Panc1 (cell line): ENCODE measurements around the gene WASF1. TPM values are rescaled to one million over a fixed set of nuclear protein-coding genes. Genes with fewer than 3 reads are reported as not detected.

Source experiments
- ATAC-seq: fragments of 200-7000 bp; cut with Tn5 transposase; 2 replicates; pipeline ENCODE4 v1.9.1; 2020; ENCODE audit warnings: mild to moderate bottlenecking, moderate library complexity
- Bru-seq: library from RNA; stranded (reverse); fragments of 400-500 nt; gene quantifications from one replicate; lab custom pipeline; 2021; lab: Mats Ljungman, UMichigan
- BruChase-seq, 2 experiments: library from RNA; stranded (reverse); fragments of 400-500 nt; gene quantifications; one replicate each; lab custom pipeline; 2021; lab: Mats Ljungman, UMichigan
- BruUV-seq: library from RNA; stranded (reverse); fragments of 400-500 nt; replicated peaks from 2 replicates; lab custom pipeline; 2021; lab: Mats Ljungman, UMichigan
- CTCF ChIA-PET: fragments of 300-600 bp; sonication (Branson Sonifier 250); formaldehyde crosslinking; loops from one replicate; lab custom pipeline; 2022; ENCODE audit warnings: antibody characterized with exemption; lab: Charles Lee
- POLR2A ChIA-PET: fragments of 300-600 bp; sonication (Branson Sonifier 250); formaldehyde crosslinking; loops from one replicate; lab custom pipeline; 2022; ENCODE audit warnings: antibody characterized with exemption; lab: Charles Lee
- DNase-seq: peaks from one replicate; pipeline ENCODE4 v3.0.0-alpha.2; 2010; ENCODE audit warnings: low read depth, low spot score
- H3K27ac ChIP-seq: 2 replicates; pipeline ENCODE4 v1.5.1; 2011; ENCODE audit warnings: mild to moderate bottlenecking, low read length, inconsistent platforms
- H3K27me3 ChIP-seq: fragments of 200-500 bp; sonication (Bioruptor generic); 2 replicates; pipeline ENCODE4 v1.6.0; 2014; ENCODE audit warnings: low read length, inconsistent platforms; ENCODE audit not compliant: control insufficient read depth, insufficient read depth
- H3K36me3 ChIP-seq: fragments of 200-500 bp; sonication (Bioruptor generic); 2 replicates; pipeline ENCODE4 v1.5.1; 2014; ENCODE audit warnings: inconsistent platforms, mild to moderate bottlenecking, low read length, moderate library complexity; ENCODE audit not compliant: control insufficient read depth, insufficient read depth
- H3K4me1 ChIP-seq: 2 replicates; pipeline ENCODE4 v1.5.1; 2011; ENCODE audit warnings: inconsistent platforms, mild to moderate bottlenecking, low read length, moderate library complexity; ENCODE audit not compliant: control insufficient read depth, insufficient read depth
- H3K4me3 ChIP-seq, 2 experiments: 2 replicates each; pipeline ENCODE4 v1.5.1; 2011 to 2012; ENCODE audit warnings: low read depth in 2 of 2, low read length in 2 of 2, mild to moderate bottlenecking in 2 of 2, inconsistent platforms in 1 of 2, moderate library complexity in 1 of 2
- H3K9me3 ChIP-seq: fragments of 200-500 bp; sonication (Bioruptor generic); 2 replicates; pipeline ENCODE4 v1.5.1; 2014; ENCODE audit warnings: low read depth, mild to moderate bottlenecking, inconsistent platforms, low read length, moderate library complexity; ENCODE audit not compliant: control insufficient read depth, insufficient read depth
- CTCF ChIP-seq: fragments of 450-650 bp; IDR thresholded peaks from 2 replicates; pipeline ENCODE4 v1.5.1; 2017; ENCODE audit warnings: mild to moderate bottlenecking
- POLR2AphosphoS5 ChIP-seq: IDR thresholded peaks from 2 replicates; pipeline ENCODE4 v1.6.1; 2012; ENCODE audit warnings: mild to moderate bottlenecking, low read depth, low read length, moderate library complexity
- SIN3A ChIP-seq: IDR thresholded peaks from 2 replicates; pipeline ENCODE4 v1.6.1; 2012; ENCODE audit warnings: low read depth, mild to moderate bottlenecking, low read length, moderate library complexity, borderline replicate concordance; ENCODE audit not compliant: insufficient read depth
- TCF7L2 ChIP-seq: IDR thresholded peaks from 2 replicates; pipeline ENCODE4 v1.6.1; 2011; ENCODE audit warnings: mild to moderate bottlenecking, low read depth, low read length, inconsistent platforms
- in situ Hi-C: cut with HindIII; loops from 2 replicates; pipeline ENCODE4 v1.10.0; 2016; ENCODE audit warnings: low sequenced_read_pairs, low pct_unique_long_range_greater_than_20kb
- intact Hi-C: fragments of 100-400 bp; cut with micrococcal nuclease; formaldehyde crosslinking; loops from one replicate; pipeline ENCODE4 v1.10.0; 2022; ENCODE audit not compliant: unreplicated experiment
- long read RNA-seq: library from polyadenylated mRNA; unstranded; transcript quantifications from one replicate; pipeline ENCODE4 v2.0.0, GENCODE V29; 2021; ENCODE audit not compliant: unreplicated experiment
- polyA plus RNA-seq: library from polyadenylated mRNA; unstranded; fragments of >200 nt; gene quantifications from one replicate; pipeline ENCODE4 v1.2.1, GENCODE V29; 2012; ENCODE audit warnings: missing spikeins; ENCODE audit not compliant: insufficient read length
- total RNA-seq: library from RNA; stranded (reverse); gene quantifications from one replicate; pipeline ENCODE4 v1.2.1, GENCODE V29; 2021; ENCODE audit not compliant: unreplicated experiment
- TF ChIP-seq, protein P1 (sequence below), 2 experiments: IDR thresholded peaks; 2 replicates each; pipeline ENCODE4 v1.6.1; 2011 to 2012; ENCODE audit warnings: low read depth in 2 of 2, control low read depth in 1 of 2, low read length in 1 of 2, mild to moderate bottlenecking in 1 of 2, moderate library complexity in 1 of 2; ENCODE audit not compliant: insufficient read depth in 1 of 2

The WASF1 gene
- total RNA-seq (63.9 TPM), Bru-seq, nascent RNA (percentile 93 among the genes with signal in this experiment), BruChase-seq, experiment 1, labeled RNA remaining after a 2-hour chase (percentile 88 among the genes with signal in this experiment), BruChase-seq, experiment 2, labeled RNA remaining after a 6-hour chase (percentile 86 among the genes with signal in this experiment)
- polyA plus RNA-seq, result 41.9 TPM
- long read RNA-seq, transcript WASF1-206 (10 exons, 3,122 nt), result minor isoform, 17 of 93 reads
- long read RNA-seq, transcript WASF1-202 (10 exons, 3,075 nt), result minor isoform, 10 of 93 reads
- long read RNA-seq, transcript WASF1-205 (9 exons, 2,675 nt), result major isoform, 36 of 93 reads
- long read RNA-seq, partial matches to known transcripts, result 6 of 93 reads
- long read RNA-seq, other reads (novel, unspliced or antisense), result 23 of 93 reads

- peaks cover 5% of the 10 kb centered on the region for H3K36me3 ChIP-seq
- CTCF ChIA-PET, result no interaction called here
- intact Hi-C loops, result loop anchor here (2.0 kb wide), 1 partner anchor 211 kb away; no protein-coding TSS in a partner anchor
- ATAC-seq (peak; percentile 93), DNase-seq (peak; percentile 99)
- BruUV-seq, result no TSS peak
- peak within 1 kb of the TSS; percentile 80 to 90 for H3K4me3 ChIP-seq
- POLR2A ChIA-PET, result interaction anchor here (0.7 kb wide), 2 partner anchors 173 to 757 kb away, joined by 3 to 4 read pairs; no protein-coding TSS in a partner anchor
- H3K27me3 ChIP-seq, result no peaks in the 10 kb centered on the region
- H3K27ac ChIP-seq, result peak within 1 kb of the TSS; percentile 91
- peaks cover 51% of the 10 kb centered on the region for H3K4me1 ChIP-seq
- H3K9me3 ChIP-seq, result no peaks in the 10 kb centered on the region
- TF ChIP-seq TCF7L2 (peak; percentile 74), CTCF (no peak), SIN3A (peak; percentile 87; the same call in 1 of the 2 replicates), POLR2AphosphoS5 (peak; percentile 85; the same call in 1 of the 2 replicates)
- TF ChIP-seq, protein P1, sequence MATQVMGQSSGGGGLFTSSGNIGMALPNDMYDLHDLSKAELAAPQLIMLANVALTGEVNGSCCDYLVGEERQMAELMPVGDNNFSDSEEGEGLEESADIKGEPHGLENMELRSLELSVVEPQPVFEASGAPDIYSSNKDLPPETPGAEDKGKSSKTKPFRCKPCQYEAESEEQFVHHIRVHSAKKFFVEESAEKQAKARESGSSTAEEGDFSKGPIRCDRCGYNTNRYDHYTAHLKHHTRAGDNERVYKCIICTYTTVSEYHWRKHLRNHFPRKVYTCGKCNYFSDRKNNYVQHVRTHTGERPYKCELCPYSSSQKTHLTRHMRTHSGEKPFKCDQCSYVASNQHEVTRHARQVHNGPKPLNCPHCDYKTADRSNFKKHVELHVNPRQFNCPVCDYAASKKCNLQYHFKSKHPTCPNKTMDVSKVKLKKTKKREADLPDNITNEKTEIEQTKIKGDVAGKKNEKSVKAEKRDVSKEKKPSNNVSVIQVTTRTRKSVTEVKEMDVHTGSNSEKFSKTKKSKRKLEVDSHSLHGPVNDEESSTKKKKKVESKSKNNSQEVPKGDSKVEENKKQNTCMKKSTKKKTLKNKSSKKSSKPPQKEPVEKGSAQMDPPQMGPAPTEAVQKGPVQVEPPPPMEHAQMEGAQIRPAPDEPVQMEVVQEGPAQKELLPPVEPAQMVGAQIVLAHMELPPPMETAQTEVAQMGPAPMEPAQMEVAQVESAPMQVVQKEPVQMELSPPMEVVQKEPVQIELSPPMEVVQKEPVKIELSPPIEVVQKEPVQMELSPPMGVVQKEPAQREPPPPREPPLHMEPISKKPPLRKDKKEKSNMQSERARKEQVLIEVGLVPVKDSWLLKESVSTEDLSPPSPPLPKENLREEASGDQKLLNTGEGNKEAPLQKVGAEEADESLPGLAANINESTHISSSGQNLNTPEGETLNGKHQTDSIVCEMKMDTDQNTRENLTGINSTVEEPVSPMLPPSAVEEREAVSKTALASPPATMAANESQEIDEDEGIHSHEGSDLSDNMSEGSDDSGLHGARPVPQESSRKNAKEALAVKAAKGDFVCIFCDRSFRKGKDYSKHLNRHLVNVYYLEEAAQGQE (IDR thresholded peaks at IDR 0.05; ENCODE audit: insufficient read depth in 1 of 2, low read depth in 2 of 2, low read length in 1 of 2), result 0 out of 4 replicates have a peak, but pooled peaks of 1 of the 2 experiments have one; percentile 6
- in situ Hi-C loops, result no loop called here
Measured at GRCh38 chr6:110179406-110180227, at the start of gene WASF1. TSS of gene WASF1 (minus strand) at chr6:110179670. CDS start at chr6:110127601, 52,069 bp downstream.

GRCh38 chr6:110226261-110226660 lies 46.8 kb upstream of the WASF1 start:
- no peak overlapping the region for H3K27ac ChIP-seq
- no peak overlapping the region for H3K4me3 ChIP-seq
- TF ChIP-seq SIN3A, result no peak
- no peak for TF ChIP-seq POLR2AphosphoS5
- no peak for TF ChIP-seq CTCF
- TF ChIP-seq TCF7L2, result no peak
- TF ChIP-seq, protein P1 (IDR thresholded peaks at IDR 0.05; ENCODE audit: insufficient read depth in 1 of 2, low read depth in 2 of 2, low read length in 1 of 2), result no peak
- no peaks in the 10 kb centered on the region for H3K9me3 ChIP-seq
- CTCF ChIA-PET, result no interaction called here
- H3K4me1 ChIP-seq, result no peaks in the 10 kb centered on the region
- BruUV-seq, result no TSS peak
- POLR2A ChIA-PET, result interaction anchor here (0.6 kb wide), 1 partner anchor 194 kb away, joined by 3 read pairs; no protein-coding TSS in a partner anchor
- in situ Hi-C loops (no loop called here), intact Hi-C loops (no loop called here)
- no peak for ATAC-seq
- H3K27me3 ChIP-seq, result no peaks in the 10 kb centered on the region
- DNase-seq, result no peak
- H3K36me3 ChIP-seq, result peaks cover 11% of the 10 kb centered on the region
